Activated naive CD8-positive, alpha-beta T cell treated with anti-CD3 and anti-CD28 coated beads, Interleukin-2, amount 50 U/mL, for 24 hours (primary cell): ENCODE measurements around the gene LY6G5B.
"Not testable (repeated sequence)": the region's sequence is repeated elsewhere in the genome, so short reads cannot be mapped to it uniquely, and the experiment has no call there.

Experiments
- ATAC-seq: fragments of 150-1000 bp; cut with Tn5 transposase; one replicate; pipeline ENCODE4 v1.10.0; 2021
- DNase-seq: peaks from one replicate; pipeline ENCODE4 v3.0.0; 2021
- H3K27ac Mint-ChIP-seq: one replicate; pipeline ENCODE4 v1.8.0; 2021; ENCODE audit warnings: mild to moderate bottlenecking, mixed read lengths
- H3K27me3 Mint-ChIP-seq: one replicate; pipeline ENCODE4 v1.8.0; 2021; ENCODE audit warnings: mixed read lengths
- H3K36me3 Mint-ChIP-seq: one replicate; pipeline ENCODE4 v1.8.0; 2021; ENCODE audit warnings: low read depth, mixed read lengths
- H3K4me1 Mint-ChIP-seq: one replicate; pipeline ENCODE4 v1.8.0; 2021; ENCODE audit warnings: mixed read lengths
- H3K4me3 Mint-ChIP-seq: one replicate; pipeline ENCODE4 v1.8.0; 2021; ENCODE audit warnings: mild to moderate bottlenecking, moderate library complexity, mixed read lengths
- H3K9me3 Mint-ChIP-seq: one replicate; pipeline ENCODE4 v1.8.0; 2021; ENCODE audit warnings: mixed read lengths

Gene LY6G5B

DNA sequence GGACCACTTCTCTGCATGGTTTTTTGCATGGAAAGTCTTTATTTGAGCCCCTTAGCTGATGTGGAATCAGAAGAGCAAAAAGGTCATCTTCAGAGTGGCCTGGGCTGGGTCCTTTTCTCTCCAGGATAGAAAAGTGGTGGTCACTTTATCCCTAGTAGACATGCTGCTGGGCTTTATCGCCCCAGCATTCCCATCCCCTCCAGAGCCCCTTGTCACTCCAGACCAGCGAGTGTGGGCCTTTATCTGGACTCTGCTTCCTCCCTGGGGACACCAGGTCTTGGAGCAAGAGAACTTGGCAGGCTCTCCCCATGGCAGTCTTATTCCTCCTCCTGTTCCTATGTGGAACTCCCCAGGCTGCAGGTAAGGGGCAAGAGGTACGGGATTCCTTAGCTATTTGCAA lies 36.8 kb downstream of the LY6G5B start, which contains the start of gene LY6G6F:
Gene LY6G6F (plus strand): TSS at position 268 of the 400 bp plus-strand sequence. CDS start 41 bp downstream, at position 309.
- Mint-ChIP-seq H3K4me3 (no peak within 1 kb of the TSS), H3K9me3 (no peaks in the 10 kb centered on the region), H3K4me1 (peaks cover 21% of the 10 kb centered on the region), H3K36me3 (no peaks in the 10 kb centered on the region), H3K27me3 (no peaks in the 10 kb centered on the region), H3K27ac (no peak within 1 kb of the TSS)
- ATAC-seq (no peak), DNase-seq (no peak)

DNA sequence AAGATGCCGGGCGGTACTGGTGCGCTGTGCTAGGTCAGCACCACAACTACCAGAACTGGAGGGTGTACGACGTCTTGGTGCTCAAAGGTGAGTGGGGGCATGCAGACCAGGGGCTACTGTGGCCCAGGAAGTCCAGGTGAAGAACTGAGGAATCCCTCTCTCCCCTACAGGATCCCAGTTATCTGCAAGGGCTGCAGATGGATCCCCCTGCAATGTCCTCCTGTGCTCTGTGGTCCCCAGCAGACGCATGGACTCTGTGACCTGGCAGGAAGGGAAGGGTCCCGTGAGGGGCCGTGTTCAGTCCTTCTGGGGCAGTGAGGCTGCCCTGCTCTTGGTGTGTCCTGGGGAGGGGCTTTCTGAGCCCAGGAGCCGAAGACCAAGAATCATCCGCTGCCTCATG lies 37.9 kb downstream of the LY6G5B start:
- H3K27ac Mint-ChIP-seq = no peak overlapping the region
- H3K36me3 Mint-ChIP-seq = no peaks in the 10 kb centered on the region
- H3K27me3 Mint-ChIP-seq = no peaks in the 10 kb centered on the region
- H3K9me3 Mint-ChIP-seq = no peaks in the 10 kb centered on the region
- peaks cover 15% of the 10 kb centered on the region for H3K4me1 Mint-ChIP-seq
- no peak for DNase-seq
- H3K4me3 Mint-ChIP-seq = no peak overlapping the region
- no peak for ATAC-seq

DNA sequence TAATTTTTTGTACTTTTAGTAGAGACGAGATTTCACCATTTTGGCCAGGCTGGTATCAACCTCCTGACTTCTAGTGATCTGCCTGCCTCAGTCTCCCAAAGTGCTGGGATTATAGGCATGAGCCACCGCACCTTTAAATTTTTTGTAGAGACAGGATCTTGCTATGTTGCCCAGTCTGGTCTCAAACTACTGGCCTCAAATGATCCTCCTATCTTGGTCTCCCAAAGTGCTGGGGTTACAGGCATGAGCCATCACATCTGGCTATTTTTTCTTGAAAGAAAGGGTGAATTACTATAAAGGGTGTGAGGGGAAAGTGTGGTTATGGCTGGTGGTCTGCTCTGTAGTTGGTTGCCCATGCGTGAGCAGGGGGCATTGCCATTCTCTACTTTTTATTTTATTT lies 38.4 kb downstream of the LY6G5B start:
- H3K9me3 Mint-ChIP-seq = no peaks in the 10 kb centered on the region
- H3K4me1 Mint-ChIP-seq = peaks cover 14% of the 10 kb centered on the region
- H3K36me3 Mint-ChIP-seq = no peaks in the 10 kb centered on the region
- no peaks in the 10 kb centered on the region for H3K27me3 Mint-ChIP-seq
- no peak for ATAC-seq
- no peak overlapping the region for H3K4me3 Mint-ChIP-seq
- no peak overlapping the region for H3K27ac Mint-ChIP-seq
- no peak for DNase-seq

DNA sequence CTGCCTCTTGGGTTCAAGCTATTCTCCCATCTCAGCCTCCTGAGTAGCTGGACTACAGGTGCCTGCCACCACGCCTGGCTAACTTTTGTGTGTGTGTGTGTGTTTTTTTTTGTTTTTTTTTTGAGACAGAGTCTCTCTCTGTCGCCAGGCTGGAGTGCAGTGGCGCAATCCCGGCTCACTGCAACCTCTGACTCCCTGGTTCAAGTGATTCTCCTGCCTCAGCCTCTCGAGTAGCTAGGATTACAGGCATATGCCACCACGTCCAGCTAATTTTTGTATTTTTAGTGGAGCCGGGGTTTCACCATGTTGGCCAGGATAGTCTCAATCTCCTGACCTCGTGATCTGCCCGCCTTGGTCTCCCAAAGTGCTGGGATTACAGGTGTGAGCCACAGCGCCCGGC lies 39.4 kb downstream of the LY6G5B start:
- not testable (repeated sequence) for H3K27ac Mint-ChIP-seq, H3K36me3 Mint-ChIP-seq, H3K27me3 Mint-ChIP-seq, ATAC-seq, H3K4me1 Mint-ChIP-seq, DNase-seq, H3K4me3 Mint-ChIP-seq, H3K9me3 Mint-ChIP-seq

DNA sequence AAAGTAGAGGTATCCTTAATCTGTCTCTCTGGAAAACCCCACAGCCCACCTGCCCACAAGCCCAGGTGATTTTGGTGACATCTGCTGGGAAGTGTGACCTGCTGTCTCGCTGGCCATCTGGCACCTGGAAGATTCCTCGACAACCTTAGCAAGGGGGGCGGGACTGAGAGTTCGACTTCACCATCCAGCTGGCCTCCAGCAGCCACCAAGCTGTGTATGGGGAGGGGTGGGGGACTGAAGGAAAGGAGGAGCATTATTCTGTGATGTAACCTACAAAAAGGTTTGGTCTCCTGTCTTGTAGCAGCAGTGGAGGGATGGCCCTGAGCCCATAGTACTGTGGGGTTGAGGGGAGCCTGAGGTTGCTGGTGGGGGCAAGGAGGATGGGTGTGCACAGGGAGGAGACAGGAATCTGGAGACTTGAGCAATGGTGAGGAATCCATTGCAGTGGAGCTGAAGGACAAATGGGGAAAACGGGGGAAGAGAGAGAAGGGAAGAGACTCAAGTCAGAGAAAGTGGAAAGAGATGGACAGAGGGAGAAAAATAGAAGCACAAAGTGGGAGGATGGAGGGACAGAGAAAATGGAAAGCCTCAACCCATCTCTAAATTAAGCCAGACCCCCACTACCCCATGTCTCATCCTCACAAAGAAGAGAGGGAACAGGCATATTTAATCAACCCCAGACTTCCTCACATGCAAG lies 40.9 kb downstream of the LY6G5B start:
- Mint-ChIP-seq H3K4me1 (peaks cover 10% of the 10 kb centered on the region), H3K27ac (no peak overlapping the region), H3K36me3 (no peaks in the 10 kb centered on the region), H3K9me3 (no peaks in the 10 kb centered on the region), H3K4me3 (no peak overlapping the region), H3K27me3 (no peaks in the 10 kb centered on the region)
- ATAC-seq = no peak
- no peak for DNase-seq

DNA sequence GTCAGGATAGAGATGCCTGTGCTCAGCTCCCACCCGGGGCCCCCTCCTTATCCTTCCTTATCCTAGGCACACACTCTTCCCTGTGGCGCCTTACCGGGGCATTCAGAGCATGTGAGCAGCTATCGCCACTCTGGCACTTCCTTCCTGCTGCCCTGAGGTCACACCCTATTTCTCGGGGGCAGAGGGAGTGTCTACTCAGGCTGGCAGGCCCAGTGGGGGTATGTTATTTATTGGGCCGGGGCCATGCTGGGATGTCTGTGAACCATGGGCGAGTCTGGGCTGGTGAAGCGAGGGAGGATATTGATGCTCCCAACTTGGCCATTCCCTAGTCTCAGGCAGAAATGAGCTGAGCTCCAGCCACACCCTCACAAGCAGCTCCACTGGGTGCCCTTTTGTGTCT lies 41.5 kb downstream of the LY6G5B start:
- no peaks in the 10 kb centered on the region for H3K36me3 Mint-ChIP-seq
- H3K27ac Mint-ChIP-seq = no peak overlapping the region
- peaks cover 10% of the 10 kb centered on the region for H3K4me1 Mint-ChIP-seq
- no peaks in the 10 kb centered on the region for H3K27me3 Mint-ChIP-seq
- no peak for DNase-seq
- no peaks in the 10 kb centered on the region for H3K9me3 Mint-ChIP-seq
- no peak overlapping the region for H3K4me3 Mint-ChIP-seq
- no peak for ATAC-seq

DNA sequence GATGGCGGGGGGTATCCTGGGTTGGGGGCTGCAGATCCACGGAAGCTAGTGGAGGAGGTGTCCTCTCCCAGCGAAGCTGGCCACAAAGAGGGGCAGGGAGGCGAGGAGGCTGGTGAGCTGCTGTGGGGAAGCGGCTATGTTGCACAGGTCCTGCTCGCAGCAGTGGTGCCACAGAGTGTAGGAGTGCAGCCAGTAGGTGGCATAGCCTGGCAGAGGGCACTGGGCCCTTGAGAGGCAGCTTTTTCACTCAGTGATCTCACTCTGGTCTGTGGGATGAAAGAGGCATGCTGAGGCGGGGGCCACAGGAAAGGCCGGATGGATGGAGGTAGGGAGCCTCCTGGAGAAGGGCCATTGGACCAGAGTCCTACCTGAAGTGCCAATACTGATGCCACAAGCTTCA lies 42.5 kb downstream of the LY6G5B start:
- Mint-ChIP-seq H3K36me3 (no peaks in the 10 kb centered on the region), H3K27ac (no peak overlapping the region), H3K4me3 (no peak overlapping the region), H3K4me1 (peaks cover 10% of the 10 kb centered on the region), H3K27me3 (no peaks in the 10 kb centered on the region), H3K9me3 (no peaks in the 10 kb centered on the region)
- ATAC-seq = no peak
- no peak for DNase-seq

DNA sequence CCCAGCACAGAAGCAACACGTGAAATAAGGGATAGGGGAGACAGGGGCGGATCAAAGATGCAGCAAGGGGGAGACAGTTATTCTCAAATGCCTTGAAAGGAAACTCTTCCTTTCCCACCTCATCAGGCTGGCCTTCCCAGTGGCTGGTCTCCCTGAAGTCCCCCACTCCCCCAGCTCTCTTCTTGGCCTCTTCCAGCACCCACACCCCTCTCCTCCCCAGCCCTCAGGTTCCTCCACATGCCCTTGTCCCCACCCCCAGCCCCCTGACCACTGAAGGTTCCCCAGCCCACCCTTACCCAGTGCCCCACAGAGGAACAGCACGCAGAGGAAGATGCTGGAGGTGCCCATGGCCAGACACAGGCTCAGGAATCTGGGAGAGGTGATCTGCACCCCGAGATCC lies 43.7 kb downstream of the LY6G5B start:
- DNase-seq = no peak
- Mint-ChIP-seq H3K36me3 (no peaks in the 10 kb centered on the region), H3K27ac (no peak overlapping the region), H3K9me3 (no peaks in the 10 kb centered on the region), H3K4me3 (no peak overlapping the region), H3K27me3 (no peaks in the 10 kb centered on the region), H3K4me1 (peaks cover 10% of the 10 kb centered on the region)
- ATAC-seq = no peak

DNA sequence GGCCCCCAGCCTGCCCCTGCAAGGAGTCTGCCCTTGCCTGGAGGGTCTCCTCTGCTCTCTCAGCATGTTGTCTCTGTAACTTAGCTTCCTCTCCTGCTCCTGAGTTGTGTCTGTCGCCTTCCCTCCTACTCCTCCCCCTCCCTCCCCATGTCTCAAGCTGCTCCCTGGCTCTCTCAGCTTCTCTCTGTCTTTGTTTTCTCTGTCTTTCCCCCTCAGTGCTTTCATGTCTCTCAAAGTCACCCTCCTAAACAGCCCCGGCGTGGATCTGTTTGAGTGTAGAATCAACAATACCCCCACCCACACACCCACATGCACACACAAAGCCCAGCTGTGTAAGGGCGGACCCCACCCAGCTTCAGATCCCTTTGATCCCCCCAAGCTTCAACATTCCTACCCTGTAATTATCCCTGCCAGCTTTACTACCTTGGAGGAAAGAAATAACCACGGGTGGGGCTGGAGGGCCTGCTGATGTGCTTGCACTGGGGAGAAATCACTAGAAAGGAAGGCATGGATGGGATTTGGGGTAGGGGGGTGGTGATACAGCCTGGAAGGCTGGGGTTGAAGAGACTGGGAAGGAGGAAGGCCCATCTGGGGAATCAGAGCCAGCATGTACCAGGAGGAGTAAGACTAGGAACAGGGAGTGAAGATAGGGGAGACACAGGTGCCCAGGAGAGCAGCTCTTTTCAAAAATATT lies 44.4 kb downstream of the LY6G5B start:
- Mint-ChIP-seq H3K4me3 (no peak overlapping the region), H3K27me3 (no peaks in the 10 kb centered on the region), H3K9me3 (no peaks in the 10 kb centered on the region), H3K36me3 (no peaks in the 10 kb centered on the region), H3K4me1 (peaks cover 10% of the 10 kb centered on the region), H3K27ac (no peak overlapping the region)
- no peak for DNase-seq
- no peak for ATAC-seq

DNA sequence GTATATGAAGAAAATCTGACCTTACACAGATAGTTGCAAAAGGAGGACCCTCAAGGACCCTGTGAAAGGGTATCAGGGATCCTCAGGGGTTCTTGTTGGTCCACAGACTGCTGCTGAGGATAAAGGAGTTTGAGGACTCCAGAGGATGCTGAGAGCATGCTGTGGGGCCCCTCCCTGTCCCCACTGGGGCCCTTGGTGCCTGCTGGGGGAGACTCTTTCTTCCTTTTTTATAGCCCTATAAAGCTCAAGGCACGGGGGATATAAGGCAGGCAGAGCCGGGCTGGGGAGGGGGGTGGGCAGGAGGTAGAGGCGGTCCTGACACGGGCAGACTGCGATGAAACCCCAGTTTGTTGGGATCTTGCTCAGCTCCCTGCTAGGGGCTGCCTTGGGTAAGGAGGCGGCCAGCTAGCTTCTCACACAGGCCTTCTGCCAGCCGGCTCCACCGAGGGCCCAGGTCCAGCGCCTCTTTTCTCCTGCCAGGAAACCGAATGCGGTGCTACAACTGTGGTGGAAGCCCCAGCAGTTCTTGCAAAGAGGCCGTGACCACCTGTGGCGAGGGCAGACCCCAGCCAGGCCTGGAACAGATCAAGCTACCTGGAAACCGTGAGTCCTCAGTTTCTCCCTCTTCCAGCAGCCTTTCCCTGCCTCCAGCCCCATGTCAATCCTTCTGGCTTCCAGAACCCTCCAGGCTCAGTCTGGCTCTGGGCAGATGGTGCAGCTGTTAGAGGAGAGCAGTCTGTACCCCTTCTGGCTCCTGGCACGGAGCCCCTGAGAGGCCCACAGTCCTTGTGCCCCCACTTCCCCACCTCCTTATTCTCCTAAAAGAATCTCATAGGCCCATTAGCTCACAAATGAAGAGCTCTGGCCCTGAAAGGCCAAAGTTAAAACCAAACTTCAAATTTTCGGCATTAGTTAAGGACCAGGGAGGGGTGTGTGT lies 45.5 kb downstream of the LY6G5B start, which contains the start of gene LY6G6D:
Gene LY6G6D (plus strand): TSS at position 327 of the 937 bp plus-strand sequence. CDS start 8 bp downstream, at position 335.
- no peak within 1 kb of the TSS for H3K27ac Mint-ChIP-seq
- H3K27me3 Mint-ChIP-seq = no peaks in the 10 kb centered on the region
- DNase-seq (no peak), ATAC-seq (no peak)
- H3K36me3 Mint-ChIP-seq = no peaks in the 10 kb centered on the region
- H3K4me3 Mint-ChIP-seq = no peak within 1 kb of the TSS
- no peaks in the 10 kb centered on the region for H3K9me3 Mint-ChIP-seq
- peaks cover 10% of the 10 kb centered on the region for H3K4me1 Mint-ChIP-seq

DNA sequence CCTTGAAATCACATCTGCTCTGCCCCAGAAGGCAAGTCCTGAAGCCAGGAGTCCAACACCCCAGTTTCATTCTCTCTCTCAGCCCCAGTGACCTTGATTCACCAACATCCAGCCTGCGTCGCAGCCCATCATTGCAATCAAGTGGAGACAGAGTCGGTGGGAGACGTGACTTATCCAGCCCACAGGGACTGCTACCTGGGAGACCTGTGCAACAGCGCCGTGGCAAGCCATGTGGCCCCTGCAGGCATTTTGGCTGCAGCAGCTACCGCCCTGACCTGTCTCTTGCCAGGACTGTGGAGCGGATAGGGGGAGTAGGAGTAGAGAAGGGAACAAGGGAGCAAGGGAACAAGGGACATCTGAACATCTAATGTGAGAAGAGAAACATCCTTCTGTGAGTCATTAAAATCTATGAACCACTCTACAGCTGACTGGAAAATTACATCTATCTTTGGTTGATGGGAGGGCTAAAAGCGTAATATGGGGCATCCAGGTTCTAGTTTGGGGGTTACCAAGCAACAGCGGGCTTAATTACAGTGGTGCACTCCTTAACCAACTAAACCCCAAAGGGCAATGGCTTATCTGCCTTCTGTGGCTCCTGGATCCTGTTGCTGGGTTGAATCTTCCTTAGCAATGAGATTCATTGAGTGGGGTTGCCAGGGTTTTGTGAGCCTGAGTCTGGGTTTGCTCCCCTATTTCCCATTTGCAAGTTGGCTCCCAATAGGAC lies 47.9 kb downstream of the LY6G5B start:
- H3K27ac Mint-ChIP-seq = no peak overlapping the region
- peaks cover 4% of the 10 kb centered on the region for H3K4me1 Mint-ChIP-seq
- H3K27me3 Mint-ChIP-seq = no peaks in the 10 kb centered on the region
- no peak overlapping the region for H3K4me3 Mint-ChIP-seq
- no peaks in the 10 kb centered on the region for H3K9me3 Mint-ChIP-seq
- DNase-seq = no peak
- no peaks in the 10 kb centered on the region for H3K36me3 Mint-ChIP-seq
- ATAC-seq = no peak

DNA sequence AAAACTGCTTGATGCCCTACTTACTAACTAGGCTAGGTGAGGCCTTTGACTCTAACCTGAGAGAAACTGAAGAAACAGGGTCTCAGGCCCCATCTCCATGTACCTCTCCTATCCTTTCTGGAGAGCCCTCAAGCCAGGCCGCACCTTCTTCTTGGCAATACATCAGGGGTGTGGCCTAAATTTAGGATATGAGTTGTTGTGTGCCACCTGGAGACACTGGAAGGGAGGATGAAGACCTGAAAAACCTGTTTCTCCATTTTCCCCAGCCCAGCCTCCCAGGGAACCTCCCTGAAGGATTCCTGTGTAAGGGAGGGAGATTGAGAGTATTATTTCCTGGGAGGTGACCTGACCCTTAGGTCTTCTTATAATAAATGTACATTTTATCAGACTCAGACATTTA lies 48.5 kb downstream of the LY6G5B start:
- Mint-ChIP-seq H3K27ac (no peak overlapping the region), H3K9me3 (no peaks in the 10 kb centered on the region), H3K4me1 (peaks cover 5% of the 10 kb centered on the region), H3K27me3 (no peaks in the 10 kb centered on the region), H3K4me3 (no peak overlapping the region), H3K36me3 (no peaks in the 10 kb centered on the region)
- ATAC-seq (no peak), DNase-seq (no peak)

DNA sequence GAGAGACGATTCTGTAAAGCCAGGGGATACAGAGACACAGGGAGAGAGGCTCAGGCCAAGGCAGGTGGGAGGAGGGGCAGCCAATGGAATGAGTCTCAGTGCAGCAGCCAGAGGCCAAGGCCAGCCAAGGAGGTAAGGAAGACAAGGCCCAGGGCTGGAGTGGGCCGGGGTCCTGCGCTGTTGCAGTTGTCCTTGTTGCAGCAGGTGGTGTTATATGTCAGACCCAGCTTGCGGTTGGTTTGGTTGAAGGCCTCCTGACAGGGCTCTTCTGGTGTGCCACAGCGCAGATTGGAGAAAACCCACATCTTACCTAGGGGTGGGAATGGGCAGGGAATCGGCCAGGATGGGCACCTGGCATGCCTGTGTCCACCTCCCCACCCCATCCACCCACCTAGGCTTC lies 49.2 kb downstream of the LY6G5B start:
- no peak for ATAC-seq
- Mint-ChIP-seq H3K9me3 (no peaks in the 10 kb centered on the region), H3K27ac (no peak overlapping the region), H3K4me3 (no peak overlapping the region), H3K36me3 (no peaks in the 10 kb centered on the region), H3K4me1 (peaks cover 7% of the 10 kb centered on the region), H3K27me3 (no peaks in the 10 kb centered on the region)
- no peak for DNase-seq

DNA sequence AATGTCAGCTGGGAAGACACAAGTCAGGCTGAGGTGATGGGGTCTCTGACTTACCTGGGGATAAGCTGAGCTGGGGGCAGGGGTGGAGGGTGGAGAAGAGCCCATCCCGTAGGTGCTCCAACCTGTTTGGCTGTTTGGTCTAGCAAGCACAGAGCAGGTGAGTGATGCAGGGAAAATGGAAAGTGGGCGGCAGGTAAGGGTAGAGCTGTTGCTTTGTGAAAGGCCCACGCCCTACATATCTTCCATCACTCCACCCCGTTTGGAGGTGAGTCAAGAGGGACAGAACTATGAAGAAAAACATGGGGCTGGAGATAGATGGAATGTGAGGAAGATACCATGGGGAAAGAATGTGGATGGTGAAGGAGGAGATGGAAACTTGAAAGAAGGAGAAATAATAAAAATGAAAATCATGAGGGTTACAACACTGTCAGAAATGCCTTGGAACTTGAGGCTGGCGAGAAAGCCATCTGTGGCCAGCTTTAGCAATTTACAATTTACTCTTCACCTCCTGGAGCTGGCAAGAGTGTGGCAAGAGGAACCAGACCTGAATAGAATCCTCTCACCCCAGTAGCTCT lies 50.5 kb downstream of the LY6G5B start:
- no peak overlapping the region for H3K27ac Mint-ChIP-seq
- H3K9me3 Mint-ChIP-seq = no peaks in the 10 kb centered on the region
- DNase-seq = no peak
- no peak for ATAC-seq
- no peaks in the 10 kb centered on the region for H3K27me3 Mint-ChIP-seq
- peaks cover 7% of the 10 kb centered on the region for H3K4me1 Mint-ChIP-seq
- no peak overlapping the region for H3K4me3 Mint-ChIP-seq
- no peaks in the 10 kb centered on the region for H3K36me3 Mint-ChIP-seq
